ENCODE data around the gene NTM.

Gene NTM

DNA sequence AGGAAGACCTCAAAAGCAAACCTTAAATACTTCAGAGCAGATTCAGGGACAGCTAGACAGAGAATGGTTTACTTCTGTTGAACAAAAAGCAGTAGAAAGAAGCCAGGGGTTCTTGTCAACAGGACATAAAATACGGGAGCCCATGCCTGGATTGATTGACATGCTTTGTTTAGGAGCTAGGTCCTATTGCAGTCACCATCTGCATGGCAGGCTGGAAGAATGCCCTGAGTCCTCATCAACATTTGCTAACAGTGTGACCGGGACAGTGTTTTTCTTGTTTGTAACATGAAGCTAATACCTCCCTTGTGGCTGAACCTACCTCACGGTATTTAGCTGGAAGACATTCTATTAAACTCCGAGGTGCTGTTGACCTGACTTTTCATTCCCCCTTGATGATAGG is 225.4 kb downstream of the NTM start:
- no peaks in the 10 kb centered on the region for H3K36me3 ChIP-seq (ENCODE audit: low read depth)

GRCh38 chr11:131597890-131598289 is 227.5 kb downstream of the NTM start:
- TF ChIP-seq CTCF (IDR thresholded peaks at IDR 0.05; ENCODE audit: poor library complexity, severe bottlenecking), result no peak
- Histone ChIP-seq H3K36me3 (ENCODE audit: low read depth) (no peaks in the 10 kb centered on the region), H3K27me3 (ENCODE audit: insufficient read depth, poor library complexity, severe bottlenecking) (peaks cover 12% of the 10 kb centered on the region), H3K9me3 (ENCODE audit: severe bottlenecking) (no peaks in the 10 kb centered on the region), H3K4me1 (ENCODE audit: insufficient read depth, poor library complexity, severe bottlenecking) (no peaks in the 10 kb centered on the region), H3K4me3 (ENCODE audit: severe bottlenecking) (no peak overlapping the region), H3K27ac (ENCODE audit: poor library complexity, severe bottlenecking) (no peak overlapping the region)
- no peak for ATAC-seq (ENCODE audit: low read depth)
- DNase-seq (ENCODE audit: low spot score), result no peak

More for the DNA sequence above, 225.4 kb downstream of the NTM start:
- Histone ChIP-seq H3K27ac (ENCODE audit: poor library complexity, severe bottlenecking) (no peak overlapping the region), H3K9me3 (ENCODE audit: severe bottlenecking) (no peaks in the 10 kb centered on the region), H3K4me1 (ENCODE audit: insufficient read depth, poor library complexity, severe bottlenecking) (no peaks in the 10 kb centered on the region), H3K27me3 (ENCODE audit: insufficient read depth, poor library complexity, severe bottlenecking) (peaks cover 6% of the 10 kb centered on the region), H3K4me3 (ENCODE audit: severe bottlenecking) (no peak overlapping the region)
- ATAC-seq (ENCODE audit: low read depth), result no peak
- no peak for TF ChIP-seq CTCF (IDR thresholded peaks at IDR 0.05; ENCODE audit: poor library complexity, severe bottlenecking)
- DNase-seq (ENCODE audit: low spot score), result no peak

DNA sequence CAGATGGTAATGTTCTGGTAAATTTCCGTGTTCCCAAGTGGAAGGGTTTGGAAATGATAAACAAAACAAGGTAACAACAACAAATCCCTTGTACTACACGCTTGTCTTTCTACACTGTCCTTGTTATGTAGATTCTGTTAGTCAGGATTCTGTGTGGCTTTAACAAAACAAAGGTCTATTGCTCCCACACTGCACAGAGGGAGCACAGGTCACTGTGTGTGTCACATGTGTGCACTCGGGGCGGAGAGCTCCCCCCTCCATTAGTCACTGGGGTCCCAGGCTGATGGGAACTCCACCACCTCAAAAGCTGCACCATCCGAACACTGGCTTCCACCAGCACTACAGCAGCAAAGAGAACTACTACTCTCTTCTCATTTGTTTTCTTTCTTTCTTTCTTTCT is 227.9 kb downstream of the NTM start:
- H3K36me3 ChIP-seq (ENCODE audit: low read depth), result no peaks in the 10 kb centered on the region
- TF ChIP-seq CTCF (IDR thresholded peaks at IDR 0.05; ENCODE audit: poor library complexity, severe bottlenecking), result no peak
- no peak overlapping the region for H3K4me3 ChIP-seq (ENCODE audit: severe bottlenecking)
- no peak overlapping the region for H3K27ac ChIP-seq (ENCODE audit: poor library complexity, severe bottlenecking)
- ATAC-seq (ENCODE audit: low read depth) (no peak), DNase-seq (ENCODE audit: low spot score) (no peak)
- H3K27me3 ChIP-seq (ENCODE audit: insufficient read depth, poor library complexity, severe bottlenecking), result peaks cover 12% of the 10 kb centered on the region
- no peaks in the 10 kb centered on the region for H3K4me1 ChIP-seq (ENCODE audit: insufficient read depth, poor library complexity, severe bottlenecking)
- H3K9me3 ChIP-seq (ENCODE audit: severe bottlenecking), result no peaks in the 10 kb centered on the region

GRCh38 chr11:131599285-131599684 is 228.9 kb downstream of the NTM start:
- ATAC-seq (ENCODE audit: low read depth), result no peak
- Histone ChIP-seq H3K4me3 (ENCODE audit: severe bottlenecking) (no peak overlapping the region), H3K27me3 (ENCODE audit: insufficient read depth, poor library complexity, severe bottlenecking) (peaks cover 12% of the 10 kb centered on the region), H3K9me3 (ENCODE audit: severe bottlenecking) (no peaks in the 10 kb centered on the region), H3K27ac (ENCODE audit: poor library complexity, severe bottlenecking) (no peak overlapping the region), H3K36me3 (ENCODE audit: low read depth) (no peaks in the 10 kb centered on the region), H3K4me1 (ENCODE audit: insufficient read depth, poor library complexity, severe bottlenecking) (no peaks in the 10 kb centered on the region)
- TF ChIP-seq CTCF (IDR thresholded peaks at IDR 0.05; ENCODE audit: poor library complexity, severe bottlenecking), result no peak
- DNase-seq (ENCODE audit: low spot score), result no peak

DNA sequence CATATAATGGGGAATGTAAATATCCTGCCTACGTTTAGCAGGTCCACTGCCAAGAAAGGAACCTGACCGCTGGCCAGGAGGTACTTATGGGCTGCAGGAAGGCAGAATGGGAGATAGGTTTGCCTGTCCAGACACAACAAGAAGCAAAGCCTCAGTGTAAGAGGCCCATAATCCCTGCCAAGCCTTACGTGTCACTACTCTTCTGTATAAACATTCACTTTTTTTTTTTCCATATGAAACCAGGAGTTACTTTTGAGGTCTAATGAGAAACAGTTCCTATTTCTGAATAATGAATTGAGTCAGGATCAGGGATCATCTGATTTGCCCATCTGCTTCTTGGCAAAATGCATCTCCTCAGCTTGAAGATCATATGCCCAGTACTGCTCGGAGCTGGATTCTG is 230.2 kb downstream of the NTM start:
- H3K4me3 ChIP-seq (ENCODE audit: severe bottlenecking), result no peak overlapping the region
- no peaks in the 10 kb centered on the region for H3K36me3 ChIP-seq (ENCODE audit: low read depth)
- no peak overlapping the region for H3K27ac ChIP-seq (ENCODE audit: poor library complexity, severe bottlenecking)
- ATAC-seq (ENCODE audit: low read depth) (no peak), DNase-seq (ENCODE audit: low spot score) (no peak)
- H3K27me3 ChIP-seq (ENCODE audit: insufficient read depth, poor library complexity, severe bottlenecking), result peaks cover 8% of the 10 kb centered on the region
- TF ChIP-seq CTCF (IDR thresholded peaks at IDR 0.05; ENCODE audit: poor library complexity, severe bottlenecking), result no peak
- no peaks in the 10 kb centered on the region for H3K9me3 ChIP-seq (ENCODE audit: severe bottlenecking)
- no peaks in the 10 kb centered on the region for H3K4me1 ChIP-seq (ENCODE audit: insufficient read depth, poor library complexity, severe bottlenecking)
